ENCODE measurements around the gene FCHO1. TPM values are rescaled to one million over a fixed set of nuclear protein-coding genes. Genes with fewer than 3 reads are reported as not detected.

The FCHO1 gene
- total and polyA plus RNA-seq, 9 donors = 0.95 to 4.3 (median 2.8) TPM

DNA sequence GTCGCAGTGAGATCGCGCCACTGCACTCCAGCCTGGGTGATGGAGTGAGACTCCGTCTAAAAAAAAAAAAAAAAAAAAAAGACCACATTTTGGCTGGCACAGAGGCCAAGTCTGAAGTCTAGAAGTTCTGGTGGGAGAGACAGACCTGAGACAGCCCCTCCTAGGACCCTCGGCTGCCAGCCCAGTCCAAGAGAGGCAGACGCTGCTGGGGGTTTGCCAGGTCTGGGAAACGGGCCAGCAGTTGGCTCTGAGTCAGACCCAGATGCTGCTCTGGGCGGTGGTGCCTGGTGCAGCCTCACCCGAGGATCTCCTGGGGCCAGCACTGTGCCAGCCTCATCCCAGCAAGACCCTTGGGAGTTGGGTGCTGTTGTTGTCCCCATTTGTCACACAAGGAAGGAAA is 5.8 kb downstream of the FCHO1 start:
- peak; percentile 45 to 86 (median 70) for DNase-seq
- H3K27ac ChIP-seq = no peak overlapping the region
- 17 to 29% (median 21%) methylated on average over 9 of the region's 9 CpGs for WGBS, 3 donors
- intact Hi-C loops (cut with DNase I) = no loop called here
- no peaks in the 10 kb centered on the region for H3K27me3 ChIP-seq
- H3K4me3 ChIP-seq = no peak overlapping the region
- H3K36me3 ChIP-seq = no peaks in the 10 kb centered on the region
- peaks cover 3% of the 10 kb centered on the region for H3K4me1 ChIP-seq (ENCODE audit: insufficient read depth)
- H3K9me3 ChIP-seq = no peaks in the 10 kb centered on the region
- no peak for TF ChIP-seq EP300 (IDR thresholded peaks at IDR 0.05)
- no peak for TF ChIP-seq POLR2A (IDR thresholded peaks at IDR 0.05)
- TF ChIP-seq, protein P1, sequence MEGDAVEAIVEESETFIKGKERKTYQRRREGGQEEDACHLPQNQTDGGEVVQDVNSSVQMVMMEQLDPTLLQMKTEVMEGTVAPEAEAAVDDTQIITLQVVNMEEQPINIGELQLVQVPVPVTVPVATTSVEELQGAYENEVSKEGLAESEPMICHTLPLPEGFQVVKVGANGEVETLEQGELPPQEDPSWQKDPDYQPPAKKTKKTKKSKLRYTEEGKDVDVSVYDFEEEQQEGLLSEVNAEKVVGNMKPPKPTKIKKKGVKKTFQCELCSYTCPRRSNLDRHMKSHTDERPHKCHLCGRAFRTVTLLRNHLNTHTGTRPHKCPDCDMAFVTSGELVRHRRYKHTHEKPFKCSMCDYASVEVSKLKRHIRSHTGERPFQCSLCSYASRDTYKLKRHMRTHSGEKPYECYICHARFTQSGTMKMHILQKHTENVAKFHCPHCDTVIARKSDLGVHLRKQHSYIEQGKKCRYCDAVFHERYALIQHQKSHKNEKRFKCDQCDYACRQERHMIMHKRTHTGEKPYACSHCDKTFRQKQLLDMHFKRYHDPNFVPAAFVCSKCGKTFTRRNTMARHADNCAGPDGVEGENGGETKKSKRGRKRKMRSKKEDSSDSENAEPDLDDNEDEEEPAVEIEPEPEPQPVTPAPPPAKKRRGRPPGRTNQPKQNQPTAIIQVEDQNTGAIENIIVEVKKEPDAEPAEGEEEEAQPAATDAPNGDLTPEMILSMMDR (IDR thresholded peaks at IDR 0.05) = no peak

DNA sequence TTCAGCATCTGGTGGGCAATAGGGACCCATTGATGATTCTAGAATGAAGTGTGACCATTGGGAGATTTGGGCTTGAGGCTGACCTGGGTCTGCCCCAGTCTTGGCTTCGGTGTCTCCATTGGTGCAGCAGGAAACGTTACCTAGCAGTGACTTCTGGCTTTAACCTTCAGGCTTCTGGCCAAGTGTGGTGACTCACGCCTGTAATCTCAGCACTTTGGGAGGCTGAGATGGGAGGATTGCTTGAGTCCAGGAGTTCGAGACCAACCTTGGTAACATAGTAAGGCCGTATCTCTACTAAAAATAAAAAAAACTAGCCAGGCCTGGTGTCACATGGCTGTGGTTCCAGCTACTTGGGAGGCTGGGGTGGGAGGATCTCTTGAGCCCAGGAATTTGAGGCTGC is 7.2 kb downstream of the FCHO1 start:
- Histone ChIP-seq H3K36me3 (no peaks in the 10 kb centered on the region), H3K4me1 (ENCODE audit: insufficient read depth) (peaks cover 3% of the 10 kb centered on the region), H3K9me3 (no peaks in the 10 kb centered on the region), H3K4me3 (no peak overlapping the region), H3K27ac (no peak overlapping the region), H3K27me3 (no peaks in the 10 kb centered on the region)
- TF ChIP-seq, protein P1 (IDR thresholded peaks at IDR 0.05) = no peak
- TF ChIP-seq POLR2A (IDR thresholded peaks at IDR 0.05) (no peak), EP300 (IDR thresholded peaks at IDR 0.05) (no peak)
- 60 to 70% (median 67%) methylated on average over 5 of the region's 5 CpGs for WGBS, 3 donors
- intact Hi-C loops (cut with DNase I) = no loop called here
- DNase-seq = no peak

DNA sequence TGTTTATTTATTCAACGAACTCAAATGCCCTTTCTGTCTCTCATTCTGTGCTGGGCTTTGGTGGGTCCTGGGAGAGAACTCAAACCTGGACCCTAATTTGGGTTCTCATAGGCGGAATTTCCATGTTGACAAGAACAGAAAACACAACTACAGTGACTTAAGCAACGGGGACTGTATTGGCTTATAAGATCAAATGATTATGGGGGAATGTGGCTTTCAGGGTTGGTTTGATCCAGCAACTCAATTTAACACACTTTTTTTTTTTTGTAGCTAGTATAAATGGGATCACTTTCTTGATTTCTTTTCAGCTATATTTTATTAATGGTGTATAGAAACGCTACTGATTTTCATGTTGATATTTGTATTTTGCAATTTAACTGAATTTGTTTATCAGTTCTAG is 9.9 kb downstream of the FCHO1 start:
- Histone ChIP-seq H3K4me3 (no peak overlapping the region), H3K4me1 (ENCODE audit: insufficient read depth) (peaks cover 3% of the 10 kb centered on the region), H3K36me3 (no peaks in the 10 kb centered on the region), H3K27ac (no peak overlapping the region), H3K27me3 (no peaks in the 10 kb centered on the region), H3K9me3 (no peaks in the 10 kb centered on the region)
- no peak for DNase-seq
- intact Hi-C loops (cut with DNase I) = loop anchor here in 2 of 4 donors (10.0 kb wide), 1 partner anchor 156 kb away; no protein-coding TSS in a partner anchor
- 79 to 92% (median 82%) methylated on average over 4 of the region's 4 CpGs for WGBS, 3 donors
- TF ChIP-seq POLR2A (IDR thresholded peaks at IDR 0.05) (no peak), EP300 (IDR thresholded peaks at IDR 0.05) (no peak)
- TF ChIP-seq, protein P1 (IDR thresholded peaks at IDR 0.05) = no peak

DNA sequence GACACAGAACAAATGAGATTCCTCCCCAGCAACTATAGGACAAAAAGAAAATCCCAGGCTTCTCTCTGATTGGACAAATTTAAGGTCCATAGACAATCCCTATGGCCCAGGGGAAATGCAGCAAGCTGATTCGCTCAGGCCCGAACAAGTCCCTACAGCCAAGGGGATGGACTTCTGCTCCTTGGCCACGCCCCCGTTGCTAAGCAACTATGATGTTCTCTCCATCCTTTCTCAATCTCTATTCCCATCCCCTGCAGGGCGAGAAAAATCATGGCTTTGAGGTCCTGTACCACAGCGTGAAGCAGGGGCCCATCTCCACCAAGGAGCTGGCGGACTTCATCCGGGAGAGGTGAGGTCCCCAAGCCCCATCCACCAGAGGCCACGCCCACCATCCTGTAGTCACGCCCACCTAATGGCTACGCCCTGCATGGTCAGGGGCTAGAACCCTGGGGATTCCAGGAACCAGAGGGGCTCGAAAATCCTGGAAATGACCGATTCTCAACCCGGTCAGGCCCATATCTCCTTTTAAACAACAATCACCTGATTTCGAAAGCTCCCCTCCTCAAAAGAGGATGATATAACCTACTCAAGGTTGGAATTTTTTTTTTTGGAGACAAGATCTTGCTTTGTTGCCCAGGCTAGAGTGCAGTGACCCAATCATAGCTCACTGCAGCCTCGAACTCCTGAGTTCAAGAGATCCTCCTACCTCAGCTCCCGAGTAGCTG is 11.4 kb downstream of the FCHO1 start:
- H3K27ac ChIP-seq = no peak overlapping the region
- intact Hi-C loops (cut with DNase I) = loop anchor here in 2 of 4 donors (2.0 to 10.0 kb wide), 2 partner anchors 64 to 158 kb away; no protein-coding TSS in a partner anchor
- H3K4me1 ChIP-seq (ENCODE audit: insufficient read depth) = peaks cover 3% of the 10 kb centered on the region
- no peaks in the 10 kb centered on the region for H3K27me3 ChIP-seq
- DNase-seq = no peak
- H3K4me3 ChIP-seq = no peak overlapping the region
- no peaks in the 10 kb centered on the region for H3K9me3 ChIP-seq
- H3K36me3 ChIP-seq = no peaks in the 10 kb centered on the region
- 64 to 77% (median 70%) methylated on average over 17 of the region's 17 CpGs for WGBS, 3 donors
- TF ChIP-seq EP300 (IDR thresholded peaks at IDR 0.05) = no peak
- no peak for TF ChIP-seq POLR2A (IDR thresholded peaks at IDR 0.05)
- TF ChIP-seq, protein P1 (IDR thresholded peaks at IDR 0.05) = no peak

Data from ovary (tissue), 9 donors.